GM21786 (cell line): ENCODE results near the gene MAL.
A peak's percentile ranks its signal among the peaks of the same experiment; 100 is the strongest.

ENCODE experiments used
- ATAC-seq: cut with Tn5 transposase; IDR thresholded peaks from one replicate; pipeline ENCODE4 v1.9.1; 2021; ENCODE audit not compliant: unreplicated experiment

The MAL gene

GRCh38 chr2:95015261-95015912 is 10.1 kb upstream of the MAL start:
- no peak for ATAC-seq

DNA sequence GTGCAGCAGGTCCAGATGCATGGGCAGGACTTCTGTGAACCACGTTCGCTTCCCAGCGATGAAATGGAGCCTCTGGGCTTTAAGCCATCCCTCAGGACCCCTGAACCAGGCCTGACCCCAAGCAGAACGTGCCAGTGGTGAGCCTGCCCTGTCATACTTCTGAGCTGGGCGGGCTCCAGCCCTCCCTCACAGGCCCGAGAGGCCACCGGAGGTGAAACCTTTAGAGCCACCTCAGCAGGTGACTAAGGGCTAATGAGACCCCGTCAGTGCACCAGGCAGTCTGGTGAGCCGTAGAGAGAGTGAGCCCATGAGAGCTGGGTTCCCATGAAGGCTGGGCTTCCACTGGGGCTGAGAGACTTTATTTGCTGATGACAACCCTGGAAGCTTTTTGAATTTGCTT is 8.9 kb upstream of the MAL start:
- ATAC-seq = no peak

DNA sequence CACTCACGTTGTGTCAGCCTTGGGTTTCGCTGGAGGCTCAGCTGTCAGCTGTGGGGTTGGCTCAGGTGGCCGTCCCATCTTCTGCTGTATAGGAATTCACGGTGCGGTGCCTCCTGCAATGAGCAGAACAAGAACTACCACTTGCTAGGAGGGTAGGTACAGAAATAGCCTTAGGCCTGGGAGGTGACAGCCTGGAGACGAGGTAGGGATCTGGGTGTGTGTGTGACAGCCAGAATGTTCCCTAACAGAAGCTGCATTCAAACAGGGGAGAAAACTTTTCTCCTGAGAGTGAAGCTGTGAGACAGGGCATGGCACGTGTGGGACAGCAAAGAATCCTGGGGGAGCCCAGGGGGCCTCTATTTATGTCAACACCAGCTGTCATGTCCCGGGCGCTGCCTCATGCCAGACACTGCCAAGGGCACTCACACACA is 8.4 kb upstream of the MAL start:
- no peak for ATAC-seq

GRCh38 chr2:95017836-95018235 is 7.7 kb upstream of the MAL start:
- ATAC-seq = no peak

DNA sequence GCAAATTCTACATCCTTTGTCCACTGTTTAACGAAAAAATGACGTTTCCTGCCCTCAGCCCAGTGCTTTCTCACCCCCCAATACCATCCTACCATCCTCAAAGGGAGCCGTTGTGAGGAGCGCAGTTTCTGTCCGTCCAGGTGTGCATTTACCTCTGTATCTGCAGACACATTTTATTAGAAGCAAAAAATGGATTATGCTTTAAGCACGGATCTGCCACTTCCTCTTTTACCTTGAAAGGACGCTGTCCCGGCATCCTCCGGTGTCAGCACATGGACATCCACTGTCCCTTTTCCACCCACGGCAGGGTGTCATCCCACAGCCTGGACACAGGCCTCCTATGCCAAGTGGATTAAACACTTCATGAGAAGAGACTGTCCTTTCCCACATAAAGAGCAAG is 7.2 kb upstream of the MAL start:
- ATAC-seq = no peak

GRCh38 chr2:95018861-95019550 is 6.5 kb upstream of the MAL start:
- no peak for ATAC-seq

GRCh38 chr2:95019572-95019971 is 5.9 kb upstream of the MAL start:
- ATAC-seq = no peak

DNA sequence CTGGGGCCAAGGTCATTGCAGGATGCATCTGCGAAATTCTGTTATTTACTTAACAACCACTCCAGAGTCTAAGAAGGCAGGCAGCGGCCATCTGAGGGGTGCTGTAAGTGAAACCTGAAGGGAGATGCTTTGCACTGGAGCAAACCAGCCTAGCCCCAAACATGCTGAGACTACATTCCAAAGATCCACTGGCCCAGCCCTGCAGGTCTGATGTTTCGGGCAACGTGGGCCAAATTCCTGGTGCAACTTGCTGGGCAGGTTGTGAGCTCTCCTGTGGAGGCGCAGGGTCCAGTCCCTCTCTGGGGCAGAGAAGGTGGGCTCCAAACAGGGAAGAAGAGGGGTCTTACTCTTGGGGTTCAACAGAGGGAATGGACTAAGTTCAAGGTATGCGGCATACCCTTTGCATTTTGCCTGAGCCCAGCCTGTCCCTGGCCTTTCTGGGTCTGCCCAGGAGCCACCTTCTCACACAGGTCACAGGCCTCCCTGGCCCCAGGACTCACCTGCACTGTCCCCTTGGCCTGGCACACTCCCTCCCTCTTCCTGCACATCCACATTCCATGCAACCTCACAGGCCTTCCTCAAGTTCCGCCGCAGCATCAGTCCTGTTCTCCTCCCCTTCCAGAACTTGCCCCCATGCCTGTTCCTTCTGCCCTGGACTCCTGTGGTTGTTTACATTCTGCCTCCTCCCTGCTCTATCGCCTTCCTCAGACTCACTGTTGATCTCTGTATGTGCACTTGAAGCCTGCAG is 5.1 kb upstream of the MAL start:
- ATAC-seq = no peak

DNA sequence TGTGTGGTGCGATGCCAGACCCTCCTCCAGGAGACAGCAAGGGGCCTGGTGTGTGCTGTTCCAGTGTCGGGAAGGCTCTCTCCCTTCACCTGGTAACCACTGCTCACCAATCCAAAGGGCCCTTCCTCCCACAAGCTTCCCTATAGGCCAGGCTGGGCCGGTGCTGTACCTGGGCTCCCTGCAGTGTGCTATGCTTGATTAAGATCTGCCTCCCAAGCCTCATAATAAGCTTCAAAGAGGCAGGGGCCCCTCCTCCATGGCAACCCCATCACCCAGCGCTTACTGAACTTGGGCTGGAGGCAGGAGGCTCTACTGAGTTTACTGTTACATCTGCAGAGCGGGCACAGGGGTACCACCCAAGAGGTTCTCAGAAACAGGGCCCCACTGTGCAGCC is 4.5 kb upstream of the MAL start:
- ATAC-seq = no peak

GRCh38 chr2:95021847-95022246 is 3.7 kb upstream of the MAL start:
- ATAC-seq = no peak

- ATAC-seq = peak; percentile 90
These were observed 2.9 kb upstream of the MAL start for GRCh38 chr2:95022309-95023221.

DNA sequence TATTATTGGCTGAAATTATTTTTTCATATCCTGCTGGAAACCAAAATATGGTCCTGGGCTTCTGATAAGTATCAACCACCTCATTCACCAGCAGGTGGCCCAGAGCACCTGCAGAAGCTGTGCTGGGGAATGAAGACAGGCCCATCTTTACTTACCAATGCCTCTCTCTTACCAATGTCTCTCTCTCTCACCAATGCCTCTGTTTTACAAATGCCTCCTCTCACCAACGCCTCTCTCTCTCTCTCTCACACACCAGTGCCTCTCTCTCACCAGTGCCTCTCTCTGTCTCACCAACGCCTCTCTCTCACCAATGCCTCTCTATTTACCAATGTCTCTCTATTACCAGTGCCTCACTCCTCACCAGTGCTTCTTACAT is 2.3 kb upstream of the MAL start:
- no peak for ATAC-seq

DNA sequence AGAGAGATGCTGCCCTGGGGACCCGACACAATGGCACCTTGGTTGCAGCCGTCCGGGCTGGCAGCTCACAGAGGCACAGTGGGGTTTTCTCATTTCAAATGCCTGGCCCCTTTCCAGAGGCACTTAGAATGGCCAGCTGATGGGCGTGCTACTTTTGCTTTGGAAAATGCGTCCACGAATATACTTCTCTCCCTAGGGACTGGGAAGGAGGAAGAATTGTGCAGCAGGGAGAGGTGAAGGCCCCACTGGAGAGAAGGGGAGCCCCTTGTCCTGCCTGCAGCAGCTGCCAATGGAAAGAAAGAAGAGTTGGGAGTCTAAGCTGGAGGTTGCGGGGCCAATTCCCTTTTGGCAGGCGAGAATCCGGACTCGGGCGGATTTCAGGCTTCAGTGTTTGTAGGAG is 1.1 kb upstream of the MAL start:
- ATAC-seq = no peak

GRCh38 chr2:95024960-95025405 is 525 bp upstream of the MAL start:
- no peak for ATAC-seq

- no peak for ATAC-seq
These were observed 1.2 kb downstream of the MAL start for GRCh38 chr2:95026471-95027368.

GRCh38 chr2:95027369-95027720 is 1.8 kb downstream of the MAL start:
- ATAC-seq = no peak

DNA sequence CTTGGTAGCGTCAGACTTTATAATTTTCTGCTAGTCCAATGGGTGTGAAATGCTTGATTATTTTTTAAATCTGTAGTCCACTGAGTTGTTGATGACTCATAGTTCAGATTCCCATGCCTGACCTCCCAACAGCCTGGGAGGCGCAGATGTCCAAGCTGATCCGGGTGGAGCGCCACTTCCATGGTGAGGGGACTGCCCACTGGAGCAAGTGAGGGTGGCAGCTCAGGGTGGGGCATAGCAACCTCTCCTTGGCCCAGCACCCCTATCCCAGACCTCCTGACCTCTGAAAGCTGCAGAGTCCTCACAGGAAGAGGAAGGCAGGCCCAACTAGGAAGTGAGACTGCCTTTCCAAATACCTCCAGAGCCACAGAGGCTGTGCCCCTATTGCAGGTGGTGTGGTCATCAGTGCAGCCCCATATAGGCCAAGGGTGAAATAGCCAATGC is 4.4 kb downstream of the MAL start:
- no peak for ATAC-seq

DNA sequence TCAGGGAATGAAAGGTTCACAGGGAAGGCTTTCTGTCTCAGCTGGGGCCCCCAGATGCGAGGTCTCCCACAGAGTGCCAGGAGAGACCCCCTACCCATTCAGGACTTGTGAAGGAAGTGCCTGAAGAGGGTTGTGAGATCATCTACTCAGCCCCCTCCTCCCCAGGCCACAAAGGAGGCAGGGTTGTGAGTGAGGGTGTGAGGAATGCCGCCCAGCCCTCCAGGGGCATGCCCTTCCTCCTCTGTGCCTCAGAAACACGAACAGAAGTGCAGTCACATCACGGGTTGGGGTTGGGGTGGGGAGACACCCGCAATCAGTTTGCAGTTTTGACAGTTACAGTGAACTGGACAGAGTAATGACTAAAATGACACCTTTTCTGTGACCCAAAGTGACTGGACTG is 5.0 kb downstream of the MAL start:
- no peak for ATAC-seq

DNA sequence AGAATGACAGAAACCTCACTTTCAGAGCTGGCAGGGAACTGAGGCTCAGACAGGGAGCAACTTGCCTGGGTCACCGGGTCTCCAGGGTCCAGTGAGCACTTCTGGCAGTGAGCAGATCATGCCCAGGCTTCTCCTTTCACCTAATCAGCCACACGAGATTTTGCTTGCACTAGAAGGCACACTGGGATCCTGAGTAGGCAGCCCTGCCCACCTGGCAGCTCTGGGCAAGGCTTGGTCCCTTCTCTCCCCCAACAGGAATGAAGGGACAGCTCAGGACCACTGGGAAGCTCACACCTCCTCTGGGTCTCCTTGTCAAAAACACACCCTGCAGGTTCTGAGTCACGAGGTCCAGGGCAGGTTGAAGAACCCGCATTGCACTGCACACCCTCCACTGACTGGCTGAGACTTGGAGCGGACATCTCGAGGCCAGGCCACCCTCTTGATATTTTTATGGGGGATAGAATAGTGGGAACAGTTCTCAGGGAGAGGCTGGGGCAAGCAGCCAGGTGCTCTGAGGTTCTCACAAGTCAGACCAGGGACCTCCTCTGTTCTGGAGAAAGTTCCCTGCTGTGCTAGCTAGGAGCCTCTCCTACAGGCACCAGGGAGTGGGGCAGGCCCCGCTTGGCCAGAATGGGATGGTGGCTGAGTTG is 5.7 kb downstream of the MAL start:
- no peak for ATAC-seq

DNA sequence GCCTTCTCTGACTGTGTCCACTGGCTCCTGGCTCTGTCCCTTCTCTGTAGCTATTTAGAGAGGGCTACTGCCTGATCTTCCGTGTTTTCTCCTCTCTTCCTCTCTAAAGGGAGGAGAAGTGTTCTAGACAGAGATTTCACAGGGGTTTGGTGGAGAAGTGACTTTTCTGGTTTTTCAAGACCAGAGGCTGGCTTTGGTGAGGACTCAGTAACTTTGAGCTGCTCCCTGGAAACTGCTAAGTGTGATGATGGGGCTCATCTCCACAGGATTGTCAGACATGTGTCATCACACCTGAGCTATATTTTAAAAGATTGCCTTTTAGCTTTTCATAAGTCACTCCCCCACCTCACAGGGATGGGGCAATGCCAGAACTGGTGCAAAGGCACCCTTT is 6.2 kb downstream of the MAL start:
- ATAC-seq = no peak
